HG02642 (cell line): ENCODE measurements around the gene SALL1.

Source experiments
- ATAC-seq: cut with Tn5 transposase; IDR thresholded peaks from one replicate; pipeline ENCODE4 v1.9.1; 2021; ENCODE audit warnings: mild to moderate bottlenecking; ENCODE audit not compliant: unreplicated experiment, poor library complexity

Gene SALL1

GRCh38 chr16:51114382-51114781 lies 36.7 kb downstream of the SALL1 start:
- ATAC-seq: no peak

GRCh38 chr16:51113236-51114125 lies 37.6 kb downstream of the SALL1 start:
- ATAC-seq: peak; percentile 48

- no peak for ATAC-seq
Measured at GRCh38 chr16:51112323-51112722, 38.7 kb downstream of the SALL1 start.

GRCh38 chr16:51111759-51112158 lies 39.3 kb downstream of the SALL1 start:
- ATAC-seq: no peak

- no peak for ATAC-seq
Measured at GRCh38 chr16:51110700-51111157, 40.3 kb downstream of the SALL1 start.

GRCh38 chr16:51109173-51109572 lies 41.9 kb downstream of the SALL1 start:
- ATAC-seq: no peak

GRCh38 chr16:51107742-51108141 lies 43.3 kb downstream of the SALL1 start:
- no peak for ATAC-seq

GRCh38 chr16:51106535-51106934 lies 44.5 kb downstream of the SALL1 start:
- no peak for ATAC-seq

- ATAC-seq: no peak
Measured at GRCh38 chr16:51103590-51103989, 47.5 kb downstream of the SALL1 start.

GRCh38 chr16:51097729-51098128 lies 53.3 kb downstream of the SALL1 start:
- ATAC-seq: no peak

GRCh38 chr16:51095890-51096626 lies 55.0 kb downstream of the SALL1 start:
- ATAC-seq: no peak

- no peak for ATAC-seq
Measured at GRCh38 chr16:51095084-51095881, 55.8 kb downstream of the SALL1 start.

GRCh38 chr16:51093726-51094280 lies 57.3 kb downstream of the SALL1 start:
- ATAC-seq: no peak
